Right lobe of liver (tissue), 6 donors: ENCODE results near the gene FLNB. TPM values are rescaled to one million over a fixed set of nuclear protein-coding genes. Genes with fewer than 3 reads are reported as not detected.

Source experiments
- ATAC-seq, 4 donors: fragments of 200-7000 bp; cut with Tn5 transposase; one replicate each; pipeline ENCODE4 v1.9.1; 2020; ENCODE audit warnings: mild to moderate bottlenecking in 4 of 4, moderate library complexity in 4 of 4
- DNase-seq, 3 donors: peaks; one replicate each; pipeline ENCODE4 v3.0.0-alpha.2; 2020
- H3K27ac ChIP-seq, 3 donors: fragments of 200-600 bp; one replicate each; pipeline ENCODE4 v1.8.0; 2022
- H3K27me3 ChIP-seq, 2 donors: fragments of 200-600 bp; one replicate each; pipeline ENCODE4 v1.8.0; 2022
- H3K36me3 ChIP-seq, 4 donors: fragments of 200-600 bp; sonication (generic) in 1 of 4; one replicate each; pipeline versions ENCODE4 v1.5.1 to v1.8.0; 2017 to 2022; ENCODE audit warnings: control low read depth in 1 of 4
- H3K4me1 ChIP-seq, 4 donors: fragments of 200-600 bp; sonication (generic) in 1 of 4; one replicate each; pipeline versions ENCODE4 v1.5.1 to v1.8.0; 2017 to 2022; ENCODE audit warnings: control low read depth in 1 of 4
- H3K4me3 ChIP-seq, 3 donors: fragments of 200-600 bp; one replicate each; pipeline ENCODE4 v1.8.0; 2022
- H3K9me3 ChIP-seq, 4 donors: fragments of 200-600 bp; sonication (generic) in 1 of 4; one replicate each; pipeline versions ENCODE4 v1.5.1 to v1.8.0; 2017 to 2022; ENCODE audit warnings: control low read depth in 1 of 4
- POLR2A ChIP-seq: fragments of 450-650 bp; IDR thresholded peaks from one replicate; pipeline ENCODE4 v1.6.1; 2017; ENCODE audit warnings: antibody characterized with exemption, mild to moderate bottlenecking
- WGBS: methylation state at CpG from one replicate; pipeline ENCODE4 v1.1.6; 2018; ENCODE audit warnings: low coverage, low lambda C conversion rate; ENCODE audit not compliant: insufficient coverage; ENCODE audit errors: missing lambda C conversion rate; 5-methylcytosine and 5-hydroxymethylcytosine counted together
- intact Hi-C, 2 donors: fragments of 100-400 bp; cut with DNase I; formaldehyde crosslinking; loops; one replicate each; pipeline versions ENCODE4 v1.11.2 to v1.14.1; 2022
- total RNA-seq, 6 experiments: library from RNA; depleted of rRNA in 2 of 6; stranded (reverse); fragments of >200 nt in 2 of 6; fragmentation: NEBNext Ultra II Directional in 3 of 6; extraction: Animal tissue kit (Norgen Biotek cat#: 25700) in 3 of 6; gene quantifications; one replicate each; pipeline versions ENCODE4 v1.1.0 to v1.2.4, GENCODE V29; 2016 to 2023
- TF ChIP-seq, protein P1 (sequence below), 4 donors: fragments of 200-600 bp in 3 of 4; fragments of 450-650 bp in 1 of 4; IDR thresholded peaks; one replicate each; pipeline versions ENCODE4 v1.5.1 to v1.8.0; 2016 to 2022; ENCODE audit warnings: antibody characterized with exemption in 4 of 4, mild to moderate bottlenecking in 2 of 4
- donor health status: DM: no; HTN: yes; CAD: no.
- donor health status: DM: no; HTN: no; CAD: no.
- donor health status: DM: no; HTN: no; CAD: no.
- donor health status: DM: no; HTN: yes; CAD: no.
- donor health status: DM: no; HTN: yes; CAD: no.

FLNB gene
- total RNA-seq, 6 experiments from 2014 or later = 48.4 to 109 (median 97.8) TPM

DNA sequence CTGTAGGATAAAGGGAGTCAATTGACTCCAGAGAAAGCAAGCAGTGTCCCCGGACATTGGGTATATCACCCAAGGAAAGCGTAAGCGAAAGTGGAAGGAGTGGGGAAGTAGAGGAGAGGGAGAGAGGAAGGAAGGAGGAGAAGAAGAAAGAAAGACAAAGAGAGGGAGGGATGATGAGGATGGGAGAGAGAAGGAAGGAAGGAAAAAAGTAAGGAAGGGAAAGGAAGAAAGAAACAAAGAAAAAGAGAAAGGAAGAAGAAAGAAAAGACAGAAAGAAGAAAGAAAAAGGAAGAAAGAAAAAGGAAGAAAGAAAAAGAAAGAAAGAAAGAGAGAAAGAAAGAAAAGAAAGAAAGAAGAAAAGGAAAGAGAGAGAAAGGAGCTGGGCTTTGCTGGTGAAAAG, 201.7 kb downstream of the FLNB start:
- intact Hi-C loops = no loop called here
- Histone ChIP-seq H3K9me3 (no peaks in the 10 kb centered on the region), H3K27me3 (no peaks in the 10 kb centered on the region), H3K27ac (peak overlapping the region; percentile 12 to 39 (median 30)), H3K4me1 (peaks cover 0 to 31% (median 9%) of the 10 kb centered on the region in 4 donors), H3K36me3 (no peaks in the 10 kb centered on the region), H3K4me3 (peak overlapping the region; percentile 19 to 33 (median 30))
- WGBS = 57% methylated on average over 3 of the region's 3 CpGs
- no peak for TF ChIP-seq POLR2A
- TF ChIP-seq, protein P1, sequence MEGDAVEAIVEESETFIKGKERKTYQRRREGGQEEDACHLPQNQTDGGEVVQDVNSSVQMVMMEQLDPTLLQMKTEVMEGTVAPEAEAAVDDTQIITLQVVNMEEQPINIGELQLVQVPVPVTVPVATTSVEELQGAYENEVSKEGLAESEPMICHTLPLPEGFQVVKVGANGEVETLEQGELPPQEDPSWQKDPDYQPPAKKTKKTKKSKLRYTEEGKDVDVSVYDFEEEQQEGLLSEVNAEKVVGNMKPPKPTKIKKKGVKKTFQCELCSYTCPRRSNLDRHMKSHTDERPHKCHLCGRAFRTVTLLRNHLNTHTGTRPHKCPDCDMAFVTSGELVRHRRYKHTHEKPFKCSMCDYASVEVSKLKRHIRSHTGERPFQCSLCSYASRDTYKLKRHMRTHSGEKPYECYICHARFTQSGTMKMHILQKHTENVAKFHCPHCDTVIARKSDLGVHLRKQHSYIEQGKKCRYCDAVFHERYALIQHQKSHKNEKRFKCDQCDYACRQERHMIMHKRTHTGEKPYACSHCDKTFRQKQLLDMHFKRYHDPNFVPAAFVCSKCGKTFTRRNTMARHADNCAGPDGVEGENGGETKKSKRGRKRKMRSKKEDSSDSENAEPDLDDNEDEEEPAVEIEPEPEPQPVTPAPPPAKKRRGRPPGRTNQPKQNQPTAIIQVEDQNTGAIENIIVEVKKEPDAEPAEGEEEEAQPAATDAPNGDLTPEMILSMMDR (IDR thresholded peaks at IDR 0.05) = no peak
- DNase-seq (no peak), ATAC-seq (no peak)

DNA sequence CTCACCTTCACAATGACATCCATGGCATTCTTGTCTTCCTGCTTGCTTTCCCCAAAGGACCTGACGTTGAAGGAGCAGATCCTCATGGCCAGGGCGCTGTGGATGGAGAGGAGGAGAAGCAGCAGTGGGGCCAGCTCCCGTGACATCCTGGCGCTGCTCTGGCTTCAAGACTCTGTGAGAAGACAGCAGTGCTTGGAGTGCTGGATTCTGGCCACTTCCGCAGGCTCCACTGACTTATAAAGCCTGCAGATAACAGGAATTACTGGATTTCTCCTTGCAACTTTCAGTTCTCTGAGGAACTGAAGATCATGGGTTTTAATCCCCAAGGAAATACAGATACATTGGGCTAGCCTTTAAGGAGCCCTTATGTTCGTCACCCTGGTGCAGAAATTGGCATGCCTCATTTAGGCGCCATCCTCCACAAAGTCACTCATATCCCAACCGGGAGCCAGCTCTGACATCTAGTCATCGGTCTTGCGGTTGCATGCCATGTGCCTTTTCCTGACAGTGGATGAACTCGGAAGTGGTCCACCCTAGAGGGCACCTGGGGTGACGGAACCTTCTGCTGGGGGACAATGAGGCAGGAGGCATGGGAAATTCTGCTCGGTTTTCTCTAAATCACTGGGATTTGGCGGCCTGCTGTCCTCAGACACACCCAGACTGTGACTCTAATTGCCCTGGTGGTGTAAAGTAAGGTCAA, 202.7 kb downstream of the FLNB start, which contains the start of gene DNASE1L3:
TSS of gene DNASE1L3 (minus strand) at position 212 of the 700 bp plus-strand sequence. CDS start at position 146, 66 bp downstream.
- Histone ChIP-seq H3K9me3 (no peaks in the 10 kb centered on the region), H3K4me3 (peak within 1 kb of the TSS; percentile 19 to 33 (median 30)), H3K36me3 (no peaks in the 10 kb centered on the region), H3K4me1 (peaks cover 0 to 33% (median 9%) of the 10 kb centered on the region in 4 donors), H3K27ac (peak within 1 kb of the TSS; percentile 12 to 41 (median 39)), H3K27me3 (no peaks in the 10 kb centered on the region)
- DNase-seq (peak in 2 of 3 donors; percentile 51 to 52), ATAC-seq (peak; percentile 25 to 49 (median 34))
- TF ChIP-seq POLR2A = no peak
- TF ChIP-seq, protein P1 (IDR thresholded peaks at IDR 0.05) = no peak
- 67% methylated on average over 9 of the region's 14 CpGs for WGBS
- intact Hi-C loops = no loop called here

DNA sequence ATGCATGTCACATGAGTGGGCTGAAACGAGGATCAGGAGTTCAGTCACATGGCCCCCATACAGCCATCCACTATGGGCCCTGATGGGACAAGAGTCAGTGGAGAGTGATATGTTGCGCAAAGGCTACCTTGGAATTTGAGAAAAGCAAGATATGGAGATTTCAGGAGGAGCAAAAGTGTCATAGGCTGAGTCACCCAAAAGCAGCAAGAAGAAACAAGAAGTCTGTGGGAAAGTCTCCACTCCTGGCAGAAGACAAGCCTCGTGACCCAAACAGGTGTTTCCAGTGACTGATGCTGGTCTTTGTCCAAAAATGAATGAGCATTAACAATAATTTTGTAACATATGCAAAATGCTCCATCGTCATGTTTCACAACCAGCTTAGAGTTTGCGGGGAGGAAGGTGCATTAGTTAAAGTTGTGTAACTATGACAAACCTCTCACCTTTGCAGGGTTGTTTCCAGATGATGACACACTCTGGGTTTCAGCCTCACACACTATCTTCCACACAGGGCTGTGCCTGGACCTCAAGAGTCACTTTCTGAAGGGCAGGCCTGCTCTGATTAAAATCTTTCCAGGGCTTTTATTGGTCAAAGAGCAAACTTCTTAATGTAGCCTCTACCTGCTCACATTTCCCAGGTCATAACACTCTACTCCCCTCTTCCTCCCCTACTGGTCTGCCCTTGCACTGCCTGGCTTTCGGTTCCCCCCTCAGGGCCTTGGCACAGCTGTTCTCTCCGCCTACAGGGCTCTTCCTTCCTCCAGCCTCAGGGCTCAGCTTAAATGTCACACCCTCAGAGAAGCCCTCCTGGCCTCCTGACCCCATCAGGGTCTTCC, 206.5 kb downstream of the FLNB start:
- Histone ChIP-seq H3K27me3 (no peaks in the 10 kb centered on the region), H3K9me3 (no peaks in the 10 kb centered on the region), H3K4me3 (no peak overlapping the region), H3K27ac (peak overlapping the region; percentile 12 to 58 (median 48)), H3K4me1 (peaks cover 0 to 32% (median 10%) of the 10 kb centered on the region in 4 donors), H3K36me3 (no peaks in the 10 kb centered on the region)
- ATAC-seq (peak; percentile 50 to 70 (median 58)), DNase-seq (peak in 2 of 3 donors; percentile 46 to 54)
- intact Hi-C loops = no loop called here
- 27% methylated on average over 7 of the region's 7 CpGs for WGBS
- no peak for TF ChIP-seq POLR2A
- TF ChIP-seq, protein P1 (IDR thresholded peaks at IDR 0.05) = peak; percentile 6 to 26 (median 14)

DNA sequence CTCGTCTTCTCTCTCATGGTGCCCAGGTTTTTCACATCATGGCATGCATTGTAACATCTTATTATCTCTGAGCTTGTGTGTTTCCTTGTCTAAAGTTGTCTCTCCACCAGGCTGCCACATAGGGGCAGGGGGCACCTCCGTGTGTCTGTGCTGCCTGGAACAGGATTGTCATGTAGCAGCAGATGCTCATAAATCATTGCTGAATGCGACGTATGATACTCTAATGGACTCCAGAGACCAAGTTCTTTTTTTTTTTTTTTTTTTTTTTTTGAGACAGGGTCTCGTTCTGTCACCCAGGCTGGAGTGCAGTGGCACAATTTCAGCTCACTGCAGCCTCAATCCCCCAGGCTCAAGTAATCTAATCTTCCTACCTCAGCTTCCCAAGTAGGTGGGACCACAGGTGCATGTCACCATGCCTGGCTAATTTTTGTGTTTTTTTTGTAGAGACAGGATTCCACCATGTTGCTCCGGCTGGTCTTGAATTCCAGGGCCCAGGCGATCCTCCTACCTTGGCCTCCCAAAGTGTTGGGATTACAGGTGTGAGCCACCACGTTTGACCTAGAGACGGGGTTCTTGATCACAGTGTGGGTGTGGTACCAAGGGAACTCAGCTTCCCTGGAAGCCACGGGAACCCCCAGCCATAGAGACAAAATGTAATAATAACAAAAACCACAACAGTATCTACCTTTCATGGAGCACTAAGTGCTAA, 207.2 kb downstream of the FLNB start:
- ATAC-seq (no peak), DNase-seq (peak in 1 of 3 donors; percentile 18)
- no peak overlapping the region for H3K4me3 ChIP-seq
- peaks cover 0 to 32% (median 10%) of the 10 kb centered on the region in 4 donors for H3K4me1 ChIP-seq
- H3K36me3 ChIP-seq = no peaks in the 10 kb centered on the region
- intact Hi-C loops = no loop called here
- H3K27ac ChIP-seq = peak overlapping the region; percentile 12 to 58 (median 48)
- 70% methylated on average over 10 of the region's 10 CpGs for WGBS
- TF ChIP-seq POLR2A = no peak
- TF ChIP-seq, protein P1 (IDR thresholded peaks at IDR 0.05) = no peak
- H3K27me3 ChIP-seq = no peaks in the 10 kb centered on the region
- H3K9me3 ChIP-seq = no peaks in the 10 kb centered on the region
